HCT116 (cell line): ENCODE data around the gene SCAF1. TPM values are rescaled to one million over a fixed set of nuclear protein-coding genes. Genes with fewer than 3 reads are reported as not detected.
A peak's percentile ranks its signal among the peaks of the same experiment; 100 is the strongest.

Experiments used
- ATAC-seq: fragments of 200-7000 bp; cut with Tn5 transposase; 2 replicates; pipeline ENCODE4 v1.9.1; 2020; ENCODE audit warnings: mild to moderate bottlenecking, moderate library complexity
- BruUV-seq: library from RNA; stranded (reverse); fragments of 400-500 nt; replicated peaks from 2 replicates; lab custom pipeline; 2021; lab: Mats Ljungman, UMichigan
- CTCF ChIA-PET: fragments of 300-600 bp; sonication (Branson Sonifier 250); formaldehyde crosslinking; loops from one replicate; lab custom pipeline; 2021; ENCODE audit warnings: antibody characterized with exemption; lab: Charles Lee
- POLR2A ChIA-PET: fragments of 300-600, 350-600 bp; sonication (Branson Sonifier 250); formaldehyde crosslinking; loops from one replicate; lab custom pipeline; 2021; ENCODE audit warnings: antibody characterized with exemption; lab: Charles Lee
- RAD21 ChIA-PET, 2 experiments: fragments of 300-600 bp; sonication (Branson Sonifier 250); formaldehyde crosslinking; loops; one replicate each; lab custom pipeline; 2023; ENCODE audit warnings: low total read pairs in 2 of 2; ENCODE audit not compliant: uncharacterized antibody in 2 of 2, unreplicated experiment in 2 of 2, low non-redundant PET in 1 of 2; lab: Charles Lee
- DNase-seq: peaks from one replicate; pipeline ENCODE4 v3.0.0-alpha.2; 2010; ENCODE audit warnings: low read depth, low spot score
- H2AFZ ChIP-seq: fragments of 200-600 bp; shearing (Covaris generic), sonication (generic); 2 replicates; pipeline ENCODE4 v1.6.1; 2017; ENCODE audit warnings: low read depth, mixed run types, mixed read lengths, antibody characterized with exemption, low read length; ENCODE audit not compliant: poor library complexity, severe bottlenecking
- H3K27ac ChIP-seq: 2 replicates; pipeline ENCODE4 v1.5.1; 2012; ENCODE audit warnings: low read depth, low read length
- H3K27me3 ChIP-seq: fragments of 200-600 bp; sonication (generic); 2 replicates; pipeline ENCODE4 v1.6.1; 2016; ENCODE audit warnings: mixed run types, low read length, mixed read lengths; ENCODE audit not compliant: insufficient read depth
- H3K36me3 ChIP-seq, 2 experiments: fragments of 200-500 bp in 1 of 2; fragments of 200-600 bp in 1 of 2; sonication (Bioruptor generic) in 1 of 2; sonication (generic) in 1 of 2; 2 replicates each; pipeline versions ENCODE4 v1.5.1 to v1.6.1; 2014 to 2016; ENCODE audit warnings: low read length in 2 of 2, inconsistent platforms in 1 of 2, mixed read lengths in 1 of 2, mixed run types in 1 of 2; ENCODE audit not compliant: insufficient read depth in 2 of 2, control insufficient read depth in 1 of 2
- H3K4me1 ChIP-seq, 2 experiments: fragments of 200-600 bp in 1 of 2; sonication (generic) in 1 of 2; 2 replicates each; pipeline versions ENCODE4 v1.5.1 to v1.6.1; 2012 to 2017; ENCODE audit warnings: low read length in 2 of 2, inconsistent platforms in 1 of 2, mild to moderate bottlenecking in 1 of 2, mixed read lengths in 1 of 2, mixed run types in 1 of 2, moderate library complexity in 1 of 2; ENCODE audit not compliant: insufficient read depth in 2 of 2, control insufficient read depth in 1 of 2
- H3K4me2 ChIP-seq: fragments of 200-600 bp; sonication (generic); 2 replicates; pipeline ENCODE4 v1.6.1; 2017; ENCODE audit warnings: mixed run types, low read length, mixed read lengths
- H3K4me3 ChIP-seq, 2 experiments: fragments of 200-600 bp in 1 of 2; sonication (generic) in 1 of 2; replicated peaks in 1 of 2; 2 replicates each; pipeline ENCODE4 v1.5.1; 2011 to 2016; ENCODE audit warnings: low read length in 2 of 2, control low read depth in 1 of 2, low read depth in 1 of 2, mild to moderate bottlenecking in 1 of 2, mixed read lengths in 1 of 2, mixed run types in 1 of 2
- H3K79me2 ChIP-seq: fragments of 200-600 bp; sonication (generic); 2 replicates; pipeline ENCODE4 v1.6.1; 2017; ENCODE audit warnings: mild to moderate bottlenecking, mixed run types, low read length, moderate library complexity, mixed read lengths; ENCODE audit not compliant: insufficient read depth
- H3K9ac ChIP-seq: fragments of 200-600 bp; sonication (generic); 2 replicates; pipeline ENCODE4 v1.6.1; 2016; ENCODE audit warnings: low read length, mixed read lengths
- H3K9me2 ChIP-seq: fragments of 200-600 bp; sonication (generic), shearing (Covaris generic); 2 replicates; pipeline ENCODE4 v1.6.1; 2017; ENCODE audit warnings: mixed run types, mild to moderate bottlenecking, moderate library complexity; ENCODE audit not compliant: insufficient read depth
- H3K9me3 ChIP-seq, 2 experiments: fragments of 200-500 bp in 1 of 2; fragments of 200-600 bp in 1 of 2; sonication (Bioruptor generic) in 1 of 2; sonication (generic) in 1 of 2; 2 replicates each; pipeline ENCODE4 v1.6.1; 2014 to 2017; ENCODE audit warnings: low read length in 2 of 2, mixed read lengths in 2 of 2, inconsistent platforms in 1 of 2, low read depth in 1 of 2, mild to moderate bottlenecking in 1 of 2, mixed run types in 1 of 2, moderate library complexity in 1 of 2; ENCODE audit not compliant: control insufficient read depth in 1 of 2, insufficient read depth in 1 of 2
- H4K20me1 ChIP-seq: fragments of 200-600 bp; sonication (generic), shearing (Covaris generic); 2 replicates; pipeline ENCODE4 v1.6.1; 2017; ENCODE audit warnings: mixed run types, mild to moderate bottlenecking, moderate library complexity; ENCODE audit not compliant: insufficient read depth
- CTCF ChIP-seq, 3 experiments: fragments of 200-600 bp in 1 of 3; sonication (generic) in 1 of 3; IDR thresholded peaks in 2 of 3; conservative IDR thresholded peaks in 1 of 3; 2 replicates each; pipeline ENCODE4 v1.5.1; 2012 to 2017; ENCODE audit warnings: low read depth in 2 of 3, low read length in 2 of 3, antibody characterized with exemption in 1 of 3, borderline replicate concordance in 1 of 3, control low read depth in 1 of 3, mild to moderate bottlenecking in 1 of 3, mixed read lengths in 1 of 3, mixed run types in 1 of 3, moderate library complexity in 1 of 3; ENCODE audit not compliant: insufficient read depth in 1 of 3
- ELF1 ChIP-seq: IDR thresholded peaks from 2 replicates; pipeline ENCODE4 v1.6.1; 2012; ENCODE audit warnings: low read depth, borderline replicate concordance
- EZH2 ChIP-seq: fragments of 200-600 bp; sonication (generic); IDR thresholded peaks from 2 replicates; pipeline ENCODE4 v1.6.1; 2017; ENCODE audit warnings: antibody characterized with exemption, mixed run types
- POLR2A ChIP-seq: IDR thresholded peaks from 2 replicates; pipeline ENCODE4 v1.7.0; 2011; ENCODE audit warnings: borderline replicate concordance; ENCODE audit not compliant: insufficient read depth, insufficient read length; ENCODE audit errors: extremely low read depth
- POLR2AphosphoS5 ChIP-seq: IDR thresholded peaks from 2 replicates; pipeline ENCODE4 v1.6.1; 2011; ENCODE audit warnings: mild to moderate bottlenecking, low read depth, low read length, moderate library complexity
- REST ChIP-seq: IDR thresholded peaks from 2 replicates; pipeline ENCODE4 v1.6.1; 2012; ENCODE audit warnings: low read depth
- SIN3A ChIP-seq: IDR thresholded peaks from 2 replicates; pipeline ENCODE4 v1.6.1; 2012; ENCODE audit warnings: low read depth
- YY1 ChIP-seq: IDR thresholded peaks from 2 replicates; pipeline ENCODE4 v1.6.1; 2011; ENCODE audit warnings: low read length, low read depth, moderate library complexity, mild to moderate bottlenecking; ENCODE audit not compliant: insufficient replicate concordance; ENCODE audit errors: extremely low read depth
- ZFX ChIP-seq: fragments of 450-650 bp; IDR thresholded peaks from 2 replicates; pipeline ENCODE4 v1.6.1; 2017
- ZNF274 ChIP-seq: fragments of 200-500 bp; sonication (Bioruptor generic); IDR thresholded peaks from 2 replicates; pipeline ENCODE4 v1.6.1; 2014; ENCODE audit warnings: mild to moderate bottlenecking, low read depth, low read length, inconsistent platforms
- intact Hi-C: fragments of 100-400 bp; cut with micrococcal nuclease; formaldehyde crosslinking; loops from 2 replicates; pipeline ENCODE4 v1.10.0; 2022
- total RNA-seq: library from RNA; stranded (reverse); gene quantifications from one replicate; pipeline ENCODE4 v1.2.1, GENCODE V29; 2021; ENCODE audit not compliant: unreplicated experiment

Gene SCAF1
- total RNA-seq, 1 experiment from 2014 or later, result 96.8 TPM

DNA sequence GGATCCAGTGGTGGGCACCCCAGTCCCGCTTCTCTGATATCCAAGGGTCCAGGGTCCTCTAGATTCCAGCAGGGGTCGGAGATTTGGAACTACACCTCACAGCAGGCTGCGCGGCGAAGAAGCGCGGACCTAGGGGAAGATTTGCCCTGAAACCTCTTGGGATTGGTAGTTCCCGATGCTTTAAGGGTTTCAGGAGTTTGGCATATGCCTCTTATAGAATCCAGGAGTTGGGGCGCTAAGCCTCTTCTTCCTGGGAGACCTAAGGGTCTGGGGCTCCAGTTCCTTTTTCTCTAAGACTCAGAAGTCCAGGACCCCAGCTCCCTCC lies 24.1 kb downstream of the SCAF1 start:
- CTCF ChIA-PET, result interaction anchor here (2.0 kb wide), 1 partner anchor 11 kb away, joined by 6 read pairs; the partner anchor contains the start of gene PRMT1

GRCh38 chr19:49667473-49667872 lies 25.5 kb downstream of the SCAF1 start:
- RAD21 ChIA-PET, result no interaction called here
- Histone ChIP-seq H3K9me2 (no peaks in the 10 kb centered on the region), H2AFZ (no peak overlapping the region), H4K20me1 (no peaks in the 10 kb centered on the region), H3K27me3 (no peaks in the 10 kb centered on the region), H3K9me3 (no peaks in the 10 kb centered on the region), H3K4me2 (peak overlapping the region; percentile 78), H3K4me1 (peaks cover 12 to 41% of the 10 kb centered on the region in 2 experiments; a peak in 3 of 4 replicates), H3K36me3 (peaks cover 3 to 29% of the 10 kb centered on the region in 2 experiments; a peak in 3 of 4 replicates), H3K27ac (no peak overlapping the region), H3K79me2 (peaks cover 58% of the 10 kb centered on the region), H3K9ac (peak overlapping the region; percentile 91), H3K4me3 (peak overlapping the region; percentile 90 to 95; a peak in 3 of 4 replicates)
- POLR2A ChIA-PET, result no interaction called here
- DNase-seq, result no peak
- TF ChIP-seq ELF1 (no peak), ZNF274 (no peak), ZFX (no peak), YY1 (no peak), SIN3A (no peak), POLR2AphosphoS5 (no peak), REST (no peak), EZH2 (no peak)
- CTCF ChIA-PET, result interaction anchor here (0.6 kb wide), 1 partner anchor 126 kb away, joined by 3 read pairs; no protein-coding TSS in a partner anchor
- BruUV-seq, result no TSS peak
- ATAC-seq, result no peak
- intact Hi-C loops, result no loop called here

More for the DNA sequence above, 24.1 kb downstream of the SCAF1 start:
- DNase-seq (no peak), ATAC-seq (peak; percentile 9)
- H3K36me3 ChIP-seq, result peaks cover 3 to 36% of the 10 kb centered on the region in 2 experiments; a peak in 3 of 4 replicates
- H3K9me3 ChIP-seq, result no peaks in the 10 kb centered on the region
- peak overlapping the region; percentile 91 for H3K9ac ChIP-seq
- intact Hi-C loops, result no loop called here
- 0 out of 6 replicates have a peak, but pooled peaks of 1 of the 3 experiments have one; percentile 10 for TF ChIP-seq CTCF (IDR thresholded peaks at IDR 0.05 in 2 of 3, conservative IDR thresholded peaks at IDR 0.05 in 1 of 3; ENCODE audit: borderline replicate concordance in 1 of 3, insufficient read depth in 1 of 3, low read depth in 2 of 3, low read length in 2 of 3)
- TF ChIP-seq POLR2A, result no peak
- no peaks in the 10 kb centered on the region for H4K20me1 ChIP-seq
- H3K27me3 ChIP-seq, result no peaks in the 10 kb centered on the region
- BruUV-seq, result TSS peak; percentile 82
- POLR2A ChIA-PET, result interaction anchor here (2.2 to 2.9 kb wide), 2 partner anchors 9 to 24 kb away, joined by 15 to 53 read pairs; partner anchors contain the start of genes PRMT1 and SCAF1
- RAD21 ChIA-PET, result no interaction called here
- H2AFZ ChIP-seq, result no peak overlapping the region
- peaks cover 6 to 30% of the 10 kb centered on the region in 2 experiments; a peak in 3 of 4 replicates for H3K4me1 ChIP-seq
- peaks cover 59% of the 10 kb centered on the region for H3K79me2 ChIP-seq
- peak overlapping the region; percentile 90 to 95 for H3K4me3 ChIP-seq
- peak overlapping the region; percentile 78 for H3K4me2 ChIP-seq
- H3K9me2 ChIP-seq, result no peaks in the 10 kb centered on the region
- H3K27ac ChIP-seq, result peak overlapping the region; percentile 95
